ENCODE measurements around the gene TMEM204. TPM values are rescaled to one million over a fixed set of nuclear protein-coding genes. Genes with fewer than 3 reads are reported as not detected.

Gene TMEM204
- total RNA-seq, 4 donors from 2014 or later: 9.4 to 22.5 (median 13.3) TPM

- H3K4me3 ChIP-seq: peak overlapping the region in 1 of 4 donors; percentile 53
- no peaks in the 10 kb centered on the region for H3K9me3 ChIP-seq
- intact Hi-C loops (cut with DNase I; ENCODE audit: low total_unique reads): no loop called here
- peaks cover 12 to 37% (median 24%) of the 10 kb centered on the region in 4 donors for H3K4me1 ChIP-seq
- in situ Hi-C loops (cut with MboI; ENCODE audit: low pct_ligation_motif_present in 1 of 4, low pct_unique_long_range_greater_than_20kb in 1 of 4, low sequenced_read_pairs in 3 of 4): no loop called here
- TF ChIP-seq POLR2A (IDR thresholded peaks at IDR 0.05): no peak
- peak overlapping the region; percentile 80 to 97 (median 86) for H3K27ac ChIP-seq
- no peak for DNase-seq
- WGBS, 2 donors (ENCODE audit: low coverage in 1 of 2): 62% methylated on average over 9 of the region's 10 CpGs; no CpG with 5 or more reads in 1 of the 2 donors
- no peaks in the 10 kb centered on the region for H3K27me3 ChIP-seq
- H3K36me3 ChIP-seq: no peaks in the 10 kb centered on the region
Observed at GRCh38 chr16:1532771-1533170, 695 bp upstream of the TMEM204 start.

DNA sequence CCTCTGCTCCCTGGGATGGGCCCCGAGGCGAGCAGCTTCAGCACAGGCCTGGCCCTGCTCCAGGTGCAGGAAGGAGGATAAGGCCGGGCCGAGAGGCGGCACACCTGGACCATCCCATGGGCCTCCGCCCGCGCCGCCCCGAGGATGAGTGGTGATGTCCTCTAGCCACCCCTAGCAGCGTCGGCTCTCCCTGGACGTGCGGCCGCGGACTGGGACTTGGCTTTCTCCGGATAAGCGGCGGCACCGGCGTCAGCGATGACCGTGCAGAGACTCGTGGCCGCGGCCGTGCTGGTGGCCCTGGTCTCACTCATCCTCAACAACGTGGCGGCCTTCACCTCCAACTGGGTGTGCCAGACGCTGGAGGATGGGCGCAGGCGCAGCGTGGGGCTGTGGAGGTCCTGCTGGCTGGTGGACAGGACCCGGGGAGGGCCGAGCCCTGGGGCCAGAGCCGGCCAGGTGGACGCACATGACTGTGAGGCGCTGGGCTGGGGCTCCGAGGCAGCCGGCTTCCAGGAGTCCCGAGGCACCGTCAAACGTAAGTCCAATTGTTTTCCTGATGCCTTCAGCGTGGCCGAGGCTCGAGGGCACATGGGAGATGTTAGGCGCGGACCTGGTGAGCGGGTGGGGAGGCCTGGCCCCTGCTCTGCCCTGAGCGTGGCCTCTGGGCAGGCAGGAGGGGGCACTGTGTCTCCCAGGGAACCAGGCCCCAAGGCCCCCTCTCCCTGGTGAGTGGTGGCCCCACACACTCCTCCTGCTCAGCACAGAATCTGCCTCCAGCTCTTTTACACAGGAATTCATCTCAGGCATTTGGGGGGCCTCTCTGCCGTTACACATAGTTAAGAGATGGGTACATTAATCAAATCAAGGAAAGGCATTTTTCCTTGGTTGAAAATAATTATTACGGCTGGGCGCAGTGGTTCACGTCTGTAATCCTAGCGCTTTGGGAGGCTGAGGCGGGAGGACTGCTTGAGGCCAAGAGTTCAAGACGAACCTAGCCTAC lies 855 bp downstream of the TMEM204 start:
- peaks cover 12 to 49% (median 29%) of the 10 kb centered on the region in 4 donors for H3K4me1 ChIP-seq
- TF ChIP-seq EP300 (IDR thresholded peaks at IDR 0.05; ENCODE audit: low read depth) (no peak), POLR2A (IDR thresholded peaks at IDR 0.05) (no peak), POLR2AphosphoS5 (IDR thresholded peaks at IDR 0.05) (no peak), CTCF (IDR thresholded peaks at IDR 0.05) (no peak)
- H3K27me3 ChIP-seq: no peaks in the 10 kb centered on the region
- intact Hi-C loops (cut with DNase I; ENCODE audit: low total_unique reads): no loop called here
- in situ Hi-C loops (cut with MboI; ENCODE audit: low pct_ligation_motif_present in 1 of 4, low pct_unique_long_range_greater_than_20kb in 1 of 4, low sequenced_read_pairs in 3 of 4): no loop called here
- no peaks in the 10 kb centered on the region for H3K9me3 ChIP-seq
- H3K27ac ChIP-seq: peak overlapping the region; percentile 80 to 97 (median 86)
- 54 to 78% methylated on average over 5 to 57 of the region's 57 CpGs for WGBS, 2 donors (ENCODE audit: low coverage in 1 of 2)
- no peak for DNase-seq
- H3K36me3 ChIP-seq: no peaks in the 10 kb centered on the region
- peak overlapping the region; percentile 30 to 53 (median 41) for H3K4me3 ChIP-seq

DNA sequence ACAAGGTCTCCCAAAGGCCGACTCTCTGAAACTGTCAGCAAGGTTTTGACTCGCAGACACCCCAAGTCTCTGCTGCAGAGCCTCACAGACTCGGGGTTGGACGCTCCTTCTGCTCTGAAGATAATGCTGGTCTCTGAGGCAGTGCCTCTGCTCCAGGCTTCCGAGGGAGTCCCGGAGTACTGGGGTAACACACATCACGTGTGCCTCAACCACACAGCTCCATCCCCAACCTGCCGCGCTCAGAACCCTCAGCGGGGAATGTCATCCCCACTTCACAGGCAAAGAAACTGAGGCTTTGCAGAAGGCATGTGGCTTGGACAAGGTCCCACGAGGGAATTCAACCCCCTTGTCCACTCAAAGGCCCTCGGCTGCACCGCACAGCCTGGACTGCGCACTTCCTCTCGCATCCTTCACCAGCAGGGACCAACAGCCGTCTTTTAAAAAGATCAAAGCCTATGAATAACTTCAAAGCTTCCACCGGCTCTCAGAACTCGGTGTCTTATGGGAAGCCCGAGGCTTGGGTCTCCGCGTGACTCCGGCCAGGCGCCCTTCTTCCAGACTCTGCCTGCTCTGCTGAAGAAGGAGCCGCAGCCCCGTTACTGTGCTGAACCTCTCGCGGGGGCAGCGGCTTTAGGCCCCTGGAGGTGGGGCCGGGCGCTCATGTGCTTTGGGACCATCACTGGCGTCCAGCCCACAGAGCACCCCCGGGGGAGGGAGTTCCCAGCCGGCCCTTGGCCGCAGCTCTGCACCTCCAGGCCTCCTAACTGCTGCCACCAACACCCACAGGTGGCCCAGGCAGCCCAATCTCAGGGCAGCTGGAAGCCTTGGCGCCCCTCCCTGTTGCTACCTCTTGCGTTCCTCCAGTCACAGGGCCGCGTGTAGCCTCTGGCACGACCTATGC lies 2.2 kb downstream of the TMEM204 start:
- Histone ChIP-seq H3K27ac (peak overlapping the region; percentile 80 to 97 (median 86)), H3K4me3 (peak overlapping the region; percentile 30 to 53 (median 41)), H3K27me3 (no peaks in the 10 kb centered on the region), H3K9me3 (no peaks in the 10 kb centered on the region), H3K4me1 (peaks cover 12 to 49% (median 25%) of the 10 kb centered on the region in 4 donors), H3K36me3 (no peaks in the 10 kb centered on the region)
- intact Hi-C loops (cut with DNase I; ENCODE audit: low total_unique reads): no loop called here
- DNase-seq: no peak
- TF ChIP-seq POLR2A (IDR thresholded peaks at IDR 0.05) (no peak), POLR2AphosphoS5 (IDR thresholded peaks at IDR 0.05) (no peak), CTCF (IDR thresholded peaks at IDR 0.05) (no peak), EP300 (IDR thresholded peaks at IDR 0.05; ENCODE audit: low read depth) (no peak)
- WGBS, 2 donors (ENCODE audit: low coverage in 1 of 2): 67% methylated on average over 33 of the region's 39 CpGs; no CpG with 5 or more reads in 1 of the 2 donors
- in situ Hi-C loops (cut with MboI; ENCODE audit: low pct_ligation_motif_present in 1 of 4, low pct_unique_long_range_greater_than_20kb in 1 of 4, low sequenced_read_pairs in 3 of 4): no loop called here

DNA sequence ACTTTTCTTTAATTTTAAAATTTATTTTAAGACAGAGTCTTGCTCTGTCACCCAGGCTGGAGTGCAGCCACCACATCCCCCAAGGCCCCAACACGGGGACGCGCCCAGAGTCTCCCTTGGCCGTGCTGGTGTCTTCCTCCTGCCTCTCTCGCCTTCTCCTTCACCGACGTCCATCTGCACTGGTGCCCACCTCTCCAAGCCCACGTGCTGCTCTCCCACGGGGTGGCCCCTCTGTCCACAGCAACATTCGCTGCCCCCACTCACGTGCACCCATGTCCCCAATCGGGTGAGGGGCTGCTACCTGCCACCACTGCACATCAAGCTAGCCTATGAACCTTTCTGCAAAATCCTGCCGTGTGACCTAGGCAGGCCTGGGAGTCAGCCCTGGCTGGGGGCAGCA lies 3.1 kb downstream of the TMEM204 start:
- DNase-seq: no peak
- in situ Hi-C loops (cut with MboI; ENCODE audit: low pct_ligation_motif_present in 1 of 4, low pct_unique_long_range_greater_than_20kb in 1 of 4, low sequenced_read_pairs in 3 of 4) (no loop called here), intact Hi-C loops (cut with DNase I; ENCODE audit: low total_unique reads) (no loop called here)
- 70 to 85% methylated on average over 4 to 13 of the region's 13 CpGs for WGBS, 2 donors (ENCODE audit: low coverage in 1 of 2)
- no peaks in the 10 kb centered on the region for H3K36me3 ChIP-seq
- TF ChIP-seq POLR2AphosphoS5 (IDR thresholded peaks at IDR 0.05) (no peak), EP300 (IDR thresholded peaks at IDR 0.05; ENCODE audit: low read depth) (no peak), CTCF (IDR thresholded peaks at IDR 0.05) (no peak), POLR2A (IDR thresholded peaks at IDR 0.05) (no peak)
- H3K27ac ChIP-seq: peak overlapping the region in 1 of 4 donors; percentile 97
- no peaks in the 10 kb centered on the region for H3K9me3 ChIP-seq
- peak overlapping the region in 1 of 4 donors; percentile 53 for H3K4me3 ChIP-seq
- peaks cover 10 to 43% (median 21%) of the 10 kb centered on the region in 4 donors for H3K4me1 ChIP-seq
- no peaks in the 10 kb centered on the region for H3K27me3 ChIP-seq

Data from transverse colon (tissue), 4 donors.